Caco-2 (cell line): Measurements from ENCODE around the gene TPM1. TPM values are rescaled to one million over a fixed set of nuclear protein-coding genes. Genes with fewer than 3 reads are reported as not detected.

Experiments
- BruUV-seq: library from RNA; stranded (reverse); fragments of 400-500 nt; replicated peaks from 2 replicates; lab custom pipeline; 2021; lab: Mats Ljungman, UMichigan
- CTCF ChIA-PET: fragments of 300-600 bp; sonication (Branson Sonifier 250); formaldehyde crosslinking; loops from one replicate; lab custom pipeline; 2022; ENCODE audit warnings: antibody characterized with exemption; lab: Charles Lee
- POLR2A ChIA-PET: fragments of 300-600 bp; sonication (Branson Sonifier 250); formaldehyde crosslinking; loops from one replicate; lab custom pipeline; 2022; ENCODE audit warnings: antibody characterized with exemption; lab: Charles Lee
- DNase-seq, 2 experiments: peaks; one replicate each; pipeline versions ENCODE4 v3.0.0 to v3.0.0-alpha.2; 2020 to 2022
- H3K27me3 ChIP-seq: replicated peaks from 2 replicates; pipeline ENCODE4 v1.6.0; 2011; ENCODE audit warnings: low read length; ENCODE audit not compliant: control insufficient read depth, insufficient read depth
- H3K36me3 ChIP-seq: 2 replicates; pipeline ENCODE4 v1.5.1; 2011; ENCODE audit warnings: low read length; ENCODE audit not compliant: control insufficient read depth, insufficient read depth
- H3K4me1 ChIP-seq: fragments of 250-450 bp; sonication (Bioruptor Pico); 2 replicates; pipeline ENCODE4 v1.5.1; 2020; ENCODE audit warnings: mild to moderate bottlenecking
- H3K4me3 ChIP-seq: 2 replicates; pipeline ENCODE4 v1.5.1; 2011; ENCODE audit warnings: low read depth, mild to moderate bottlenecking, control low read depth, low read length
- H3K9me3 ChIP-seq: fragments of 250-450 bp; sonication (Bioruptor Pico); 2 replicates; pipeline ENCODE4 v1.5.1; 2020; ENCODE audit warnings: mild to moderate bottlenecking, moderate library complexity
- H3K27ac Mint-ChIP-seq: one replicate; pipeline ENCODE4 v1.8.0; 2022; ENCODE audit warnings: mixed read lengths; ENCODE audit not compliant: unreplicated experiment
- H3K27me3 Mint-ChIP-seq: one replicate; pipeline ENCODE4 v1.8.0; 2022; ENCODE audit warnings: mixed read lengths; ENCODE audit not compliant: insufficient read depth, unreplicated experiment
- H3K36me3 Mint-ChIP-seq: one replicate; pipeline ENCODE4 v1.8.0; 2022; ENCODE audit warnings: mild to moderate bottlenecking, mixed read lengths; ENCODE audit not compliant: insufficient read depth, unreplicated experiment
- H3K4me1 Mint-ChIP-seq: one replicate; pipeline ENCODE4 v1.8.0; 2022; ENCODE audit warnings: low read depth, mixed read lengths; ENCODE audit not compliant: unreplicated experiment
- H3K4me3 Mint-ChIP-seq: one replicate; pipeline ENCODE4 v1.8.0; 2022; ENCODE audit warnings: mild to moderate bottlenecking, moderate library complexity, mixed read lengths; ENCODE audit not compliant: unreplicated experiment
- H3K9me3 Mint-ChIP-seq: one replicate; pipeline ENCODE4 v1.8.0; 2022; ENCODE audit warnings: mixed read lengths; ENCODE audit not compliant: unreplicated experiment
- intact Hi-C: fragments of 100-400 bp; cut with micrococcal nuclease; formaldehyde crosslinking; loops from one replicate; pipeline ENCODE4 v1.10.0; 2022; ENCODE audit not compliant: unreplicated experiment
- total RNA-seq: library from RNA; stranded (reverse); gene quantifications from 2 replicates; pipeline ENCODE4 v1.2.3, GENCODE V29; 2022
- TF ChIP-seq, protein P1 (sequence below), 2 experiments: fragments of 200-600 bp in 1 of 2; IDR thresholded peaks; 1 replicate in 1 of 2; 2 replicates in 1 of 2; pipeline versions ENCODE4 v1.5.1 to v1.8.0; 2011 to 2022; ENCODE audit warnings: antibody characterized with exemption in 1 of 2, control low read depth in 1 of 2, inconsistent platforms in 1 of 2, low read depth in 1 of 2, low read length in 1 of 2, mild to moderate bottlenecking in 1 of 2, moderate library complexity in 1 of 2; ENCODE audit not compliant: insufficient read depth in 1 of 2, severe bottlenecking in 1 of 2, unreplicated experiment in 1 of 2

The TPM1 gene
- total RNA-seq, 1 experiment from 2014 or later = 193 TPM

- no peaks in the 10 kb centered on the region for H3K36me3 Mint-ChIP-seq
- Histone ChIP-seq H3K9me3 (no peaks in the 10 kb centered on the region), H3K4me1 (peaks cover 4% of the 10 kb centered on the region; the same call in 1 of the 2 replicates), H3K36me3 (no peaks in the 10 kb centered on the region), H3K4me3 (no peak overlapping the region), H3K27me3 (no peaks in the 10 kb centered on the region)
- no peak overlapping the region for H3K4me3 Mint-ChIP-seq
- TF ChIP-seq, protein P1, sequence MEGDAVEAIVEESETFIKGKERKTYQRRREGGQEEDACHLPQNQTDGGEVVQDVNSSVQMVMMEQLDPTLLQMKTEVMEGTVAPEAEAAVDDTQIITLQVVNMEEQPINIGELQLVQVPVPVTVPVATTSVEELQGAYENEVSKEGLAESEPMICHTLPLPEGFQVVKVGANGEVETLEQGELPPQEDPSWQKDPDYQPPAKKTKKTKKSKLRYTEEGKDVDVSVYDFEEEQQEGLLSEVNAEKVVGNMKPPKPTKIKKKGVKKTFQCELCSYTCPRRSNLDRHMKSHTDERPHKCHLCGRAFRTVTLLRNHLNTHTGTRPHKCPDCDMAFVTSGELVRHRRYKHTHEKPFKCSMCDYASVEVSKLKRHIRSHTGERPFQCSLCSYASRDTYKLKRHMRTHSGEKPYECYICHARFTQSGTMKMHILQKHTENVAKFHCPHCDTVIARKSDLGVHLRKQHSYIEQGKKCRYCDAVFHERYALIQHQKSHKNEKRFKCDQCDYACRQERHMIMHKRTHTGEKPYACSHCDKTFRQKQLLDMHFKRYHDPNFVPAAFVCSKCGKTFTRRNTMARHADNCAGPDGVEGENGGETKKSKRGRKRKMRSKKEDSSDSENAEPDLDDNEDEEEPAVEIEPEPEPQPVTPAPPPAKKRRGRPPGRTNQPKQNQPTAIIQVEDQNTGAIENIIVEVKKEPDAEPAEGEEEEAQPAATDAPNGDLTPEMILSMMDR (IDR thresholded peaks at IDR 0.05; ENCODE audit: insufficient read depth in 1 of 2, low read depth in 1 of 2, low read length in 1 of 2, severe bottlenecking in 1 of 2, unreplicated experiment in 1 of 2) = no peak
- CTCF ChIA-PET = no interaction called here
- H3K4me1 Mint-ChIP-seq = peaks cover 13% of the 10 kb centered on the region
- H3K27ac Mint-ChIP-seq = no peak overlapping the region
- H3K27me3 Mint-ChIP-seq = no peaks in the 10 kb centered on the region
- intact Hi-C loops = no loop called here
- H3K9me3 Mint-ChIP-seq = no peaks in the 10 kb centered on the region
- no TSS peak for BruUV-seq
- no peak for DNase-seq
- POLR2A ChIA-PET = no interaction called here
Measured at GRCh38 chr15:63025460-63025859, 17.1 kb upstream of the TPM1 start.

- DNase-seq = no peak
- no peaks in the 10 kb centered on the region for H3K36me3 ChIP-seq
- peaks cover 13% of the 10 kb centered on the region for H3K4me1 Mint-ChIP-seq
- H3K27me3 Mint-ChIP-seq = no peaks in the 10 kb centered on the region
- H3K9me3 ChIP-seq = no peaks in the 10 kb centered on the region
- TF ChIP-seq, protein P1 (IDR thresholded peaks at IDR 0.05; ENCODE audit: insufficient read depth in 1 of 2, low read depth in 1 of 2, low read length in 1 of 2, severe bottlenecking in 1 of 2, unreplicated experiment in 1 of 2) = no peak
- no peaks in the 10 kb centered on the region for H3K9me3 Mint-ChIP-seq
- BruUV-seq = no TSS peak
- H3K4me3 ChIP-seq = no peak overlapping the region
- H3K4me3 Mint-ChIP-seq = no peak overlapping the region
- no peaks in the 10 kb centered on the region for H3K27me3 ChIP-seq
- H3K4me1 ChIP-seq = peaks cover 4% of the 10 kb centered on the region; the same call in 1 of the 2 replicates
- intact Hi-C loops = no loop called here
- CTCF ChIA-PET = interaction anchor here (0.7 kb wide), 1 partner anchor 561 kb away, joined by 5 read pairs; no protein-coding TSS in a partner anchor
- H3K36me3 Mint-ChIP-seq = no peaks in the 10 kb centered on the region
- H3K27ac Mint-ChIP-seq = no peak overlapping the region
- POLR2A ChIA-PET = no interaction called here
Measured at GRCh38 chr15:63027646-63028045, 14.9 kb upstream of the TPM1 start.

- Mint-ChIP-seq H3K27me3 (no peaks in the 10 kb centered on the region), H3K4me1 (peaks cover 8% of the 10 kb centered on the region), H3K27ac (no peak overlapping the region), H3K36me3 (no peaks in the 10 kb centered on the region), H3K4me3 (no peak overlapping the region), H3K9me3 (no peaks in the 10 kb centered on the region)
- CTCF ChIA-PET = no interaction called here
- no peak for DNase-seq
- TF ChIP-seq, protein P1 (IDR thresholded peaks at IDR 0.05; ENCODE audit: insufficient read depth in 1 of 2, low read depth in 1 of 2, low read length in 1 of 2, severe bottlenecking in 1 of 2, unreplicated experiment in 1 of 2) = no peak
- POLR2A ChIA-PET = no interaction called here
- no peak overlapping the region for H3K4me3 ChIP-seq
- peaks cover 4% of the 10 kb centered on the region; the same call in 1 of the 2 replicates for H3K4me1 ChIP-seq
- intact Hi-C loops = no loop called here
- no peaks in the 10 kb centered on the region for H3K36me3 ChIP-seq
- no peaks in the 10 kb centered on the region for H3K9me3 ChIP-seq
- H3K27me3 ChIP-seq = no peaks in the 10 kb centered on the region
- BruUV-seq = no TSS peak
Measured at GRCh38 chr15:63028442-63029110, 14.0 kb upstream of the TPM1 start.
